ENCODE measurements around the gene ALPI.
"Not testable (repeated sequence)": the region's sequence is repeated elsewhere in the genome, so short reads cannot be mapped to it uniquely, and the experiment has no call there.

The ALPI gene

GRCh38 chr2:232421189-232421785, 34.7 kb upstream of the ALPI start:
- no peaks in the 10 kb centered on the region for H3K27me3 ChIP-seq (ENCODE audit: insufficient read depth, low read length, poor library complexity)
- peaks cover 14% of the 10 kb centered on the region for H3K9me3 ChIP-seq (ENCODE audit: insufficient read depth, low read length, severe bottlenecking)
- no peak overlapping the region for H3K9ac ChIP-seq (ENCODE audit: low read depth, low read length)
- ATAC-seq (ENCODE audit: insufficient read depth, low read depth) (no peak), DNase-seq (no peak)
- no peaks in the 10 kb centered on the region for H3K36me3 ChIP-seq (ENCODE audit: insufficient read depth, low read length)
- H3K27ac ChIP-seq (ENCODE audit: low read length): no peak overlapping the region
- H3K4me3 ChIP-seq (ENCODE audit: low read depth in 1 of 2, low read length in 2 of 2): no peak overlapping the region
- no peaks in the 10 kb centered on the region for H4K20me1 ChIP-seq (ENCODE audit: insufficient read depth, low read length)
- no peak overlapping the region for H2AFZ ChIP-seq (ENCODE audit: low read depth, low read length)
- H3K4me1 ChIP-seq (ENCODE audit: insufficient read depth, low read length): no peaks in the 10 kb centered on the region
- H3K4me2 ChIP-seq (ENCODE audit: insufficient read depth, low read length): no peak overlapping the region
- no peak for TF ChIP-seq EZH2 (IDR thresholded peaks at IDR 0.05; ENCODE audit: borderline replicate concordance, low read depth, low read length, severe bottlenecking)
- TF ChIP-seq, protein P1, sequence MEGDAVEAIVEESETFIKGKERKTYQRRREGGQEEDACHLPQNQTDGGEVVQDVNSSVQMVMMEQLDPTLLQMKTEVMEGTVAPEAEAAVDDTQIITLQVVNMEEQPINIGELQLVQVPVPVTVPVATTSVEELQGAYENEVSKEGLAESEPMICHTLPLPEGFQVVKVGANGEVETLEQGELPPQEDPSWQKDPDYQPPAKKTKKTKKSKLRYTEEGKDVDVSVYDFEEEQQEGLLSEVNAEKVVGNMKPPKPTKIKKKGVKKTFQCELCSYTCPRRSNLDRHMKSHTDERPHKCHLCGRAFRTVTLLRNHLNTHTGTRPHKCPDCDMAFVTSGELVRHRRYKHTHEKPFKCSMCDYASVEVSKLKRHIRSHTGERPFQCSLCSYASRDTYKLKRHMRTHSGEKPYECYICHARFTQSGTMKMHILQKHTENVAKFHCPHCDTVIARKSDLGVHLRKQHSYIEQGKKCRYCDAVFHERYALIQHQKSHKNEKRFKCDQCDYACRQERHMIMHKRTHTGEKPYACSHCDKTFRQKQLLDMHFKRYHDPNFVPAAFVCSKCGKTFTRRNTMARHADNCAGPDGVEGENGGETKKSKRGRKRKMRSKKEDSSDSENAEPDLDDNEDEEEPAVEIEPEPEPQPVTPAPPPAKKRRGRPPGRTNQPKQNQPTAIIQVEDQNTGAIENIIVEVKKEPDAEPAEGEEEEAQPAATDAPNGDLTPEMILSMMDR (IDR thresholded peaks at IDR 0.05; ENCODE audit: borderline replicate concordance, extremely low read depth, low read length, poor library complexity, severe bottlenecking): no peak
- no peaks in the 10 kb centered on the region for H3K79me2 ChIP-seq (ENCODE audit: insufficient read depth, low read length)

GRCh38 chr2:232422051-232422450, 33.9 kb upstream of the ALPI start:
- Histone ChIP-seq H3K4me3 (ENCODE audit: low read depth in 1 of 2, low read length in 2 of 2) (no peak overlapping the region), H4K20me1 (ENCODE audit: insufficient read depth, low read length) (no peaks in the 10 kb centered on the region), H3K27me3 (ENCODE audit: insufficient read depth, low read length, poor library complexity) (no peaks in the 10 kb centered on the region), H3K79me2 (ENCODE audit: insufficient read depth, low read length) (no peaks in the 10 kb centered on the region), H3K4me2 (ENCODE audit: insufficient read depth, low read length) (no peak overlapping the region), H3K4me1 (ENCODE audit: insufficient read depth, low read length) (no peaks in the 10 kb centered on the region), H3K27ac (ENCODE audit: low read length) (no peak overlapping the region), H3K9me3 (ENCODE audit: insufficient read depth, low read length, severe bottlenecking) (peaks cover 14% of the 10 kb centered on the region), H3K9ac (ENCODE audit: low read depth, low read length) (no peak overlapping the region), H3K36me3 (ENCODE audit: insufficient read depth, low read length) (no peaks in the 10 kb centered on the region), H2AFZ (ENCODE audit: low read depth, low read length) (no peak overlapping the region)
- no peak for TF ChIP-seq EZH2 (IDR thresholded peaks at IDR 0.05; ENCODE audit: borderline replicate concordance, low read depth, low read length, severe bottlenecking)
- TF ChIP-seq, protein P1 (IDR thresholded peaks at IDR 0.05; ENCODE audit: borderline replicate concordance, extremely low read depth, low read length, poor library complexity, severe bottlenecking): no peak
- DNase-seq: no peak
- ATAC-seq (ENCODE audit: insufficient read depth, low read depth): no peak

DNA sequence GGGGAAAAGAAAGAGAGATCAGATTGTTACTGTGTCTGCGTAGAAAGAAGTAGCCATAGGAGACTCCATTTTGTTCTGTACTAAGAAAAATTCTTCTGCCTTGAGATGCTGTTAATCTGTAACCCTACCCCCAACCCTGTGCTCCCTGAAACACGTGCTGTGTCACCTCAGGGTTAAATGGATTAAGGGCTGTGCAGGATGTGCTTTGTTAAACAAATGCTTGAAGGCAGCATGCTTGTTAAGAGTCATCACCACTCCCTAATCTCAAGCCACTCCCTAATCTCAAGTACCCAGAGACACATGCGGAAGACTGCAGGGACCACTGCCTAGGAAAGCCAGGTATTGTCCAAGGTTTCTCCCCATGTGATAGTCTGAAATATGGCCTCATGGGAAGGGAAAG, 33.0 kb upstream of the ALPI start:
- H3K4me1 ChIP-seq (ENCODE audit: insufficient read depth, low read length); H3K9ac ChIP-seq (ENCODE audit: low read depth, low read length); H3K4me3 ChIP-seq (ENCODE audit: low read depth in 1 of 2, low read length in 2 of 2); H3K27me3 ChIP-seq (ENCODE audit: insufficient read depth, low read length, poor library complexity); H3K27ac ChIP-seq (ENCODE audit: low read length); H3K79me2 ChIP-seq (ENCODE audit: insufficient read depth, low read length); H3K4me2 ChIP-seq (ENCODE audit: insufficient read depth, low read length); H3K36me3 ChIP-seq (ENCODE audit: insufficient read depth, low read length); DNase-seq; H2AFZ ChIP-seq (ENCODE audit: low read depth, low read length); ATAC-seq (ENCODE audit: insufficient read depth, low read depth); H4K20me1 ChIP-seq (ENCODE audit: insufficient read depth, low read length): not testable (repeated sequence)
- H3K9me3 ChIP-seq (ENCODE audit: insufficient read depth, low read length, severe bottlenecking): peaks cover 14% of the 10 kb centered on the region

- not testable (repeated sequence) for H3K4me2 ChIP-seq (ENCODE audit: insufficient read depth, low read length); H3K4me3 ChIP-seq (ENCODE audit: low read depth in 1 of 2, low read length in 2 of 2)
These were observed 32.5 kb upstream of the ALPI start for GRCh38 chr2:232423407-232423806.

More at GRCh38 chr2:232423407-232423806, 32.5 kb upstream of the ALPI start:
- not testable (repeated sequence) for H3K27me3 ChIP-seq (ENCODE audit: insufficient read depth, low read length, poor library complexity); H4K20me1 ChIP-seq (ENCODE audit: insufficient read depth, low read length); H3K36me3 ChIP-seq (ENCODE audit: insufficient read depth, low read length); H2AFZ ChIP-seq (ENCODE audit: low read depth, low read length); H3K4me1 ChIP-seq (ENCODE audit: insufficient read depth, low read length); H3K79me2 ChIP-seq (ENCODE audit: insufficient read depth, low read length); ATAC-seq (ENCODE audit: insufficient read depth, low read depth); H3K27ac ChIP-seq (ENCODE audit: low read length); DNase-seq; H3K9ac ChIP-seq (ENCODE audit: low read depth, low read length)
- peaks cover 14% of the 10 kb centered on the region for H3K9me3 ChIP-seq (ENCODE audit: insufficient read depth, low read length, severe bottlenecking)

Data from DND-41 (cell line).